HepG2 (cell line): Measurements from ENCODE around the gene BRPF1. TPM values are rescaled to one million over a fixed set of nuclear protein-coding genes. Genes with fewer than 3 reads are reported as not detected.

Source experiments
- AKAP8 ChIP-seq: sonication (generic); formaldehyde crosslinking; IDR thresholded peaks from 2 replicates; pipeline ENCODE4 v1.5.1; 2020; ENCODE audit warnings: mild to moderate bottlenecking, missing genetic modification reagents
- ASH2L ChIP-seq: fragments of 300-600, 200-600 bp; sonication (generic); IDR thresholded peaks from 2 replicates; pipeline ENCODE4 v1.7.0; 2017; ENCODE audit warnings: low read depth, mild to moderate bottlenecking, moderate library complexity, mixed read lengths, low read length; ENCODE audit not compliant: insufficient read length
- FOXA3 ChIP-seq: IDR thresholded peaks from 2 replicates; pipeline ENCODE4 v1.6.1; 2016; ENCODE audit warnings: missing genetic modification reagents, missing compliant biosample characterization
- MAFF ChIP-seq: IDR thresholded peaks from 2 replicates; pipeline ENCODE4 v1.6.1; 2011; ENCODE audit warnings: low read depth, low read length, improper control_type of control experiment
- MEF2D ChIP-seq: sonication (generic); formaldehyde crosslinking; IDR thresholded peaks from 2 replicates; pipeline ENCODE4 v1.5.1; 2020; ENCODE audit warnings: mild to moderate bottlenecking, missing genetic modification reagents
- RNF2 ChIP-seq: fragments of 450-650 bp; conservative IDR thresholded peaks from 2 replicates; pipeline ENCODE4 v1.6.1; 2016; ENCODE audit warnings: low read depth
- SUZ12 ChIP-seq: fragments of 150-350 bp; IDR thresholded peaks from 2 replicates; pipeline ENCODE4 v1.6.1; 2014; ENCODE audit warnings: low read depth, low read length
- TBL1XR1 ChIP-seq: fragments of 150-350 bp; IDR thresholded peaks from 2 replicates; pipeline ENCODE4 v1.6.1; 2014; ENCODE audit warnings: borderline replicate concordance, low read length; ENCODE audit not compliant: partially characterized antibody
- XBP1 ChIP-seq: sonication (generic); formaldehyde crosslinking; IDR thresholded peaks from 2 replicates; pipeline ENCODE4 v1.5.0; 2020; ENCODE audit warnings: missing genetic modification reagents
- ZFAT ChIP-seq: sonication (generic); formaldehyde crosslinking; conservative IDR thresholded peaks from 2 replicates; pipeline ENCODE4 v1.8.1; 2023; ENCODE audit warnings: missing genetic modification reagents, inconsistent platforms
- ZMYM2 ChIP-seq: sonication (generic); formaldehyde crosslinking; IDR thresholded peaks from 2 replicates; pipeline ENCODE4 v1.8.0; 2022; ENCODE audit warnings: mild to moderate bottlenecking, missing genetic modification reagents
- ZNF275 ChIP-seq: sonication (generic); formaldehyde crosslinking; IDR thresholded peaks from 2 replicates; pipeline ENCODE4 v1.8.0; 2022; ENCODE audit warnings: missing genetic modification reagents, mild to moderate bottlenecking, inconsistent platforms, borderline replicate concordance
- ZNF496 ChIP-seq: sonication (generic); formaldehyde crosslinking; IDR thresholded peaks from 2 replicates; pipeline ENCODE4 v1.8.1; 2023; ENCODE audit warnings: mild to moderate bottlenecking, moderate library complexity, missing genetic modification reagents; ENCODE audit not compliant: insufficient replicate concordance
- ZNF577 ChIP-seq: sonication (generic); formaldehyde crosslinking; IDR thresholded peaks from 2 replicates; pipeline ENCODE4 v1.4.0; 2020; ENCODE audit warnings: mild to moderate bottlenecking, low read depth, missing genetic modification reagents, borderline replicate concordance
- ZNF607 ChIP-seq: sonication (generic); formaldehyde crosslinking; IDR thresholded peaks from 2 replicates; pipeline ENCODE4 v1.5.1; 2020; ENCODE audit warnings: missing genetic modification reagents, mild to moderate bottlenecking, borderline replicate concordance
- ZNF619 ChIP-seq: sonication (generic); formaldehyde crosslinking; IDR thresholded peaks from 2 replicates; pipeline ENCODE4 v1.4.0; 2020; ENCODE audit warnings: mild to moderate bottlenecking, missing genetic modification reagents
- ZNF674 ChIP-seq: sonication (generic); formaldehyde crosslinking; IDR thresholded peaks from 2 replicates; pipeline ENCODE4 v1.5.0; 2020; ENCODE audit warnings: low read depth, mild to moderate bottlenecking, missing genetic modification reagents
- ZNF724P ChIP-seq: sonication (generic); formaldehyde crosslinking; IDR thresholded peaks from 2 replicates; pipeline ENCODE4 v1.8.0; 2022; ENCODE audit warnings: missing genetic modification reagents, borderline replicate concordance
- ZNF746 ChIP-seq: sonication (generic); formaldehyde crosslinking; IDR thresholded peaks from 2 replicates; pipeline ENCODE4 v1.8.0; 2022; ENCODE audit warnings: mild to moderate bottlenecking, missing genetic modification reagents
- ZNF747 ChIP-seq: sonication (generic); formaldehyde crosslinking; IDR thresholded peaks from 2 replicates; pipeline ENCODE4 v1.8.1; 2023; ENCODE audit warnings: missing genetic modification reagents, mild to moderate bottlenecking, borderline replicate concordance
- ZNF749 ChIP-seq: sonication (generic); formaldehyde crosslinking; IDR thresholded peaks from 2 replicates; pipeline ENCODE4 v1.8.0; 2022; ENCODE audit warnings: mild to moderate bottlenecking, missing genetic modification reagents, moderate library complexity, borderline replicate concordance
- ZXDC ChIP-seq: sonication (generic); formaldehyde crosslinking; IDR thresholded peaks from 2 replicates; pipeline ENCODE4 v1.5.0; 2020; ENCODE audit warnings: mild to moderate bottlenecking, missing genetic modification reagents
- ZZZ3 ChIP-seq: sonication (generic); formaldehyde crosslinking; IDR thresholded peaks from 2 replicates; pipeline ENCODE4 v1.4.0; 2020; ENCODE audit warnings: missing genetic modification reagents, mild to moderate bottlenecking, borderline replicate concordance
- polyA plus RNA-seq, 8 experiments: library from polyadenylated mRNA; depleted of rRNA in 3 of 8; stranded (reverse) in 7 of 8; unstranded in 1 of 8; fragments of >200 nt; fragmentation: Illumina TruSeq in 4 of 8; extraction: Trizol in 4 of 8; gene quantifications; 2 replicates each; pipeline versions ENCODE4 v1.2.1 to v1.2.3, GENCODE V29; 2011 to 2016; ENCODE audit warnings: low read depth in 4 of 8, missing spikeins in 1 of 8, mixed read lengths in 1 of 8; ENCODE audit not compliant: insufficient read depth in 1 of 8
- total RNA-seq, 5 experiments: library from RNA; depleted of rRNA; stranded (reverse); fragments of >200 nt; fragmentation: Illumina TruSeq; extraction: Trizol; gene quantifications; 2 replicates each; pipeline ENCODE4 v1.2.3, GENCODE V29; 2016; ENCODE audit warnings: low read depth in 1 of 5
- TF ChIP-seq, protein P1 (sequence below): sonication (generic); formaldehyde crosslinking; IDR thresholded peaks from 2 replicates; pipeline ENCODE4 v1.8.0; 2022; ENCODE audit warnings: low read depth, missing genetic modification reagents

Gene BRPF1
- total and polyA plus RNA-seq, 2 of the 13 experiments (the other 11 are each of a cell fraction or from before 2014, with no cell fraction given), result 7.3 to 10.0 TPM

DNA sequence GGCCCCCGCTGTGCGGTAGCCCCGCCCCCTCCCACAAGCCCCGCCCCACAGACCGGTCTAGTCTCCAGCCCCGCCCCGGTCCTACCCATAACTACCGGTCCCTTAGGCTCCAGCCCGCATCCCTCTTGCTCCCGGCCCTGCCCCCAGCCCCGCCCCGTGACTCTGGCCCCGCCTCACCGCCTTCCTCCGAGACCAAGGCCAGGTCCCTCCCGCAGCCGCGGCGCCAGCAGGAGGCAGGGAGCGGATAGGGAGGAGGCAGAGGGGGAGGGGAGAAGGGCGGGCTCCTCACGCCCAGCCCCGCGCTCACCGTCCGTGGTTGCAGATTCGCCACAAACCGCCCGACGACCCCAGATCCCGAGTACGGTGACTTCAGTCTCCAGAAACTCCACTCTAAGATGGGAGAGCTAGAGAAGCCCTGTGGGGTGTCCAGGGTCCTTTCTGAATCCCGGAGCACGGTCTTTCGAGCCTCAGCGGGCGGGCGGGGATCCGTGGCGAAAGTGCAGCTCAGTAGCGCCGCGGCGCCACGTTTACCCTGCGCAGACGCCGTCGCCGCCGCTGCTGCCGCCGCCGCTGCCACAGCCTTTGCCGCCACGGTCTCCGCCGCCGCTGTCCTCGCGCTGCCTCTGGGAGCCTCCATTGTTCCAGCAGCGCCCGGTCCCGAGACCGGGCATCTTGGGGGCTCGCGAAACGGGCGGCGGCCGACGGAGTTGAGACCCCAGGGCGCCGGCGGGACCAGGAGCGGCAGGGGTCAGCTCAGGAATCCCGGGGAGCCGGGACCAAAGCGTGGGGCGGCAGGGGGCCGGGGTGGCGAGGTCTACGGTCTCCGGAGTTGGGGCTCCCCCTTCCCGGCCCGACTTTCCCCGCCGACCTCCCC, at the start of gene BRPF1 (continued):
- TF ChIP-seq TBL1XR1 (no peak), MEF2D (CRISPR knock-in tag) (no peak), ZNF577 (CRISPR knock-in tag) (0 out of 2 replicates have a peak, but pooled peaks have one; percentile 65), ZMYM2 (CRISPR knock-in tag) (peak; percentile 71), ZNF674 (CRISPR knock-in tag) (no peak), ZXDC (CRISPR knock-in tag) (no peak), AKAP8 (CRISPR knock-in tag) (peak; percentile 64), ZNF619 (CRISPR knock-in tag) (peak; percentile 62; the same call in 1 of the 2 replicates), ZZZ3 (CRISPR knock-in tag) (peak; percentile 79; the same call in 1 of the 2 replicates), MAFF (no peak), ZNF607 (peak; percentile 33; the same call in 1 of the 2 replicates), ZNF275 (CRISPR knock-in tag) (0 out of 2 replicates have a peak, but pooled peaks have one; percentile 57), XBP1 (no peak), ZNF746 (CRISPR knock-in tag) (peak; percentile 79; the same call in 1 of the 2 replicates), ZNF724P (CRISPR knock-in tag) (peak; percentile 56; the same call in 1 of the 2 replicates), RNF2 (no peak), ASH2L (peak; percentile 98), SUZ12 (no peak), ZNF749 (0 out of 2 replicates have a peak, but pooled peaks have one; percentile 60), FOXA3 (CRISPR knock-in tag) (no peak), ZNF496 (CRISPR knock-in tag) (no peak), ZNF747 (CRISPR knock-in tag) (peak; percentile 72; the same call in 1 of the 2 replicates), ZFAT (CRISPR knock-in tag) (peak; percentile 100)
- TF ChIP-seq, protein P1, sequence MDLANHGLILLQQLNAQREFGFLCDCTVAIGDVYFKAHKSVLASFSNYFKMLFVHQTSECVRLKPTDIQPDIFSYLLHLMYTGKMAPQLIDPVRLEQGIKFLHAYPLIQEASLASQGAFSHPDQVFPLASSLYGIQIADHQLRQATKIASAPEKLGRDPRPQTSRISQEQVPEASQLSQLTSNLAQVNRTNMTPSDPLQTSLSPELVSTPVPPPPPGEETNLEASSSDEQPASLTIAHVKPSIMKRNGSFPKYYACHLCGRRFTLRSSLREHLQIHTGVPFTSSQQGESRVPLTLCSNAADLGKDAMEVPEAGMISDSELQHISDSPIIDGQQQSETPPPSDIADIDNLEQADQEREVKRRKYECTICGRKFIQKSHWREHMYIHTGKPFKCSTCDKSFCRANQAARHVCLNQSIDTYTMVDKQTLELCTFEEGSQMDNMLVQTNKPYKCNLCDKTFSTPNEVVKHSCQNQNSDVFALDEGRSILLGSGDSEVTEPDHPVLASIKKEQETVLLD (CRISPR knock-in tag), result peak; percentile 81
